Colonic mucosa (tissue), 4 donors: ENCODE data around the gene TEX9. TPM values are rescaled to one million over a fixed set of nuclear protein-coding genes. Genes with fewer than 3 reads are reported as not detected.
A peak's percentile ranks its signal among the peaks of the same experiment; 100 is the strongest.
"Not testable (repeated sequence)": the region's sequence is repeated elsewhere in the genome, so short reads cannot be mapped to it uniquely, and the experiment has no call there.

ENCODE experiments used
- DNase-seq: peaks from one replicate; pipeline ENCODE4 v3.0.0-alpha.2; 2020
- H3K27ac ChIP-seq: fragments of 200-600 bp; one replicate; pipeline ENCODE4 v1.8.0; 2021
- H3K27me3 ChIP-seq: fragments of 200-600 bp; one replicate; pipeline ENCODE4 v1.8.0; 2021
- H3K36me3 ChIP-seq: fragments of 200-600 bp; one replicate; pipeline ENCODE4 v1.8.0; 2021
- H3K4me1 ChIP-seq: fragments of 200-600 bp; one replicate; pipeline ENCODE4 v1.8.0; 2021; ENCODE audit warnings: mild to moderate bottlenecking
- H3K4me3 ChIP-seq: fragments of 200-600 bp; one replicate; pipeline ENCODE4 v1.8.0; 2021
- H3K9ac ChIP-seq, 2 donors: one replicate each; pipeline ENCODE4 v1.7.0; 2013; ENCODE audit warnings: control low read depth in 2 of 2, low read depth in 2 of 2, low read length in 2 of 2
- H3K9me3 ChIP-seq: fragments of 200-600 bp; one replicate; pipeline ENCODE4 v1.8.0; 2021
- intact Hi-C: fragments of 100-400 bp; cut with DNase I; formaldehyde crosslinking; loops from one replicate; pipeline ENCODE4 v1.14.1; 2022
- total RNA-seq, 2 donors: library from RNA; stranded (reverse); fragmentation: NEBNext Ultra II Directional in 1 of 2; extraction: Animal tissue kit (Norgen Biotek cat#: 25700) in 1 of 2; gene quantifications; one replicate each; pipeline ENCODE4 v1.2.1, GENCODE V29; 2021
- TF ChIP-seq, protein P1 (sequence below): fragments of 200-600 bp; IDR thresholded peaks from one replicate; pipeline ENCODE4 v1.8.0; 2022; ENCODE audit warnings: antibody characterized with exemption, mild to moderate bottlenecking
- donor health status: healthy.
- donor health status: DM: no; HTN: no; CAD: no.
- donor health status: DM: no; HTN: no; CAD: no.

Gene TEX9
- total RNA-seq, 2 donors from 2014 or later = 5.4 to 5.9 TPM

DNA sequence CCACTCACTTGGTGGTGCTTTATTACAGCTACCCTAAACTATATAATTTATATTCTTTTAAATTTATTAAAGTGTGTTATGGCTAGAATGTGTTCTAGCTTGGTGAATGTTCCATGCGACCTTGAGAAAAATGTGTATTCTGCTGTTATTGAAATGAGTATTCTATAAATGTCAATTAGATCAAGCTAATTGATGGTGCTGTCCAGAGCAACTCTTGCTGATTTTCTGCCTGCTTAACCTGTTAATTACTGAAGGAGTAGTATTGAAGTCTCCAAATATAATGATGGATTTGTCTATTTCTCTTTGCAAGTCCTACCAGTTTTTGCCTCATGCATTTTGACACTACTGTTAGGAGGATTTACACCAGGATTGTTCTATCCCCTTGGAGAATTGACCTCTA is 3.2 kb upstream of the TEX9 start:
- Histone ChIP-seq H3K27ac (no peak overlapping the region), H3K9me3 (no peaks in the 10 kb centered on the region), H3K4me3 (no peak overlapping the region), H3K4me1 (no peaks in the 10 kb centered on the region), H3K9ac (no peak overlapping the region), H3K27me3 (no peaks in the 10 kb centered on the region), H3K36me3 (no peaks in the 10 kb centered on the region)
- DNase-seq = no peak
- intact Hi-C loops = no loop called here
- TF ChIP-seq, protein P1, sequence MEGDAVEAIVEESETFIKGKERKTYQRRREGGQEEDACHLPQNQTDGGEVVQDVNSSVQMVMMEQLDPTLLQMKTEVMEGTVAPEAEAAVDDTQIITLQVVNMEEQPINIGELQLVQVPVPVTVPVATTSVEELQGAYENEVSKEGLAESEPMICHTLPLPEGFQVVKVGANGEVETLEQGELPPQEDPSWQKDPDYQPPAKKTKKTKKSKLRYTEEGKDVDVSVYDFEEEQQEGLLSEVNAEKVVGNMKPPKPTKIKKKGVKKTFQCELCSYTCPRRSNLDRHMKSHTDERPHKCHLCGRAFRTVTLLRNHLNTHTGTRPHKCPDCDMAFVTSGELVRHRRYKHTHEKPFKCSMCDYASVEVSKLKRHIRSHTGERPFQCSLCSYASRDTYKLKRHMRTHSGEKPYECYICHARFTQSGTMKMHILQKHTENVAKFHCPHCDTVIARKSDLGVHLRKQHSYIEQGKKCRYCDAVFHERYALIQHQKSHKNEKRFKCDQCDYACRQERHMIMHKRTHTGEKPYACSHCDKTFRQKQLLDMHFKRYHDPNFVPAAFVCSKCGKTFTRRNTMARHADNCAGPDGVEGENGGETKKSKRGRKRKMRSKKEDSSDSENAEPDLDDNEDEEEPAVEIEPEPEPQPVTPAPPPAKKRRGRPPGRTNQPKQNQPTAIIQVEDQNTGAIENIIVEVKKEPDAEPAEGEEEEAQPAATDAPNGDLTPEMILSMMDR = no peak

DNA sequence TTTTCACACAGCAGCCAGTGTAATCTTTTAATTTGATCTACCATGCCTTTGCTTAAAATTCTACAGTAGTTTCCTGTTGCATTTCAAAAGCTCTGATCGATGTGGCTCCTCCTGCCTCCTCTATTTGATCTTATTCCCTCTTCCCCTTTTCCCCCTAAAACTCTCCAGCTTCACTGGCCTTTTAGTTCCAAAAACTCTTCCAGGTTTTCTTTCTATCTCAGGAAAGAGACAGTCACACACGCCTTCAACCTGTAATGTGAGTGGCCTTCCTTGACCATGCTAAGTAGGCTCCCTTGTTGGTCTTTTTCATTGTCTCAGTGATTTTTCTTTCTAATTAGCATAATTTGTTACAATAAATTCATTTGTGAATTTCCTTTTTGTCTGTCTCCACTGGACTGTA is 985 bp downstream of the TEX9 start:
- H3K36me3 ChIP-seq = no peaks in the 10 kb centered on the region
- no peak overlapping the region for H3K27ac ChIP-seq
- peak overlapping the region; percentile 33 to 58 for H3K9ac ChIP-seq
- H3K4me1 ChIP-seq = no peaks in the 10 kb centered on the region
- no peaks in the 10 kb centered on the region for H3K9me3 ChIP-seq
- H3K27me3 ChIP-seq = no peaks in the 10 kb centered on the region
- intact Hi-C loops = no loop called here
- H3K4me3 ChIP-seq = peak overlapping the region; percentile 64
- TF ChIP-seq, protein P1 = no peak
- no peak for DNase-seq

DNA sequence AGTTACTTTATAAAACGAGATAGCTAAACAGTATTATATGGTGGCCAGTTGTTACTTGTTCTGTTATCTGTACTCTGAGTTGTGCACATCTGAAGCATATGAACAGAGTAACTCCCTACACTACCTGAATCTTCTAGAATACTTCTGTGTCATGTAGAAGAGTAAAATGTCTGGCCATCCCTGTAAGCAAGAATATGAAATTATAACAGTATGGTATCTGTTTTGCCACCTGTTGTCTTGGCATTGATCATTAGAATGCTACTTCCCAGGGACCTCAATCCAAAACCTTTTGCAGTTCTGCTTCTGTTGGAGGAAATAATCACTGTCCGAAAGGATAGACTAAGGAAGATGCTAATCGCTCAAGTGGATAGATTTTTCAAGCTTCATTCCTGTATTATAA is 1.9 kb downstream of the TEX9 start:
- H3K4me3 ChIP-seq = no peak overlapping the region
- no peak overlapping the region for H3K9ac ChIP-seq
- H3K36me3 ChIP-seq = no peaks in the 10 kb centered on the region
- H3K4me1 ChIP-seq = no peaks in the 10 kb centered on the region
- intact Hi-C loops = no loop called here
- H3K27ac ChIP-seq = no peak overlapping the region
- no peak for DNase-seq
- H3K9me3 ChIP-seq = no peaks in the 10 kb centered on the region
- H3K27me3 ChIP-seq = no peaks in the 10 kb centered on the region
- TF ChIP-seq, protein P1 = no peak

DNA sequence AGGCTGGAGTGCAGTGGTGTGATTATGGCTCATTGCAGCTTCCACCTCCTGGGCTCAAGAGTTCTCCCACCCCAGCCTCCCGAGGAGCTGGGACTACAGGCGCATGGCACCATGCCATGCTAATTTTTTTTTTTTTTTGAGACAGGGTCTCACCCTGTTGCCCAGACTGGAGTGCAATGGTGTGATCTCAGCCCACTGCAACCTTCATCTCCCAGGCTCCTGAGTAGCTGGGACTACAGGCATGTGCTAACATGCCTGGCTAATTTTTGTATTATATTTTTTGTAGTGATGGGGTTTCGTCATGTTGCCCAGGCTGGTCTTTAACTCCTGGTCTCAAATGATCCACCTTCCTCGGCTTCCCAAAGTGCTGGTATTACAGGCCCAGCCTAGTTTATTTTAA is 4.0 kb downstream of the TEX9 start:
- H3K4me1 ChIP-seq = no peaks in the 10 kb centered on the region
- H3K36me3 ChIP-seq = no peaks in the 10 kb centered on the region
- TF ChIP-seq, protein P1 = no peak
- H3K27ac ChIP-seq = no peak overlapping the region
- no peaks in the 10 kb centered on the region for H3K9me3 ChIP-seq
- intact Hi-C loops = no loop called here
- no peak for DNase-seq
- no peak overlapping the region for H3K9ac ChIP-seq
- H3K27me3 ChIP-seq = no peaks in the 10 kb centered on the region
- no peak overlapping the region for H3K4me3 ChIP-seq

DNA sequence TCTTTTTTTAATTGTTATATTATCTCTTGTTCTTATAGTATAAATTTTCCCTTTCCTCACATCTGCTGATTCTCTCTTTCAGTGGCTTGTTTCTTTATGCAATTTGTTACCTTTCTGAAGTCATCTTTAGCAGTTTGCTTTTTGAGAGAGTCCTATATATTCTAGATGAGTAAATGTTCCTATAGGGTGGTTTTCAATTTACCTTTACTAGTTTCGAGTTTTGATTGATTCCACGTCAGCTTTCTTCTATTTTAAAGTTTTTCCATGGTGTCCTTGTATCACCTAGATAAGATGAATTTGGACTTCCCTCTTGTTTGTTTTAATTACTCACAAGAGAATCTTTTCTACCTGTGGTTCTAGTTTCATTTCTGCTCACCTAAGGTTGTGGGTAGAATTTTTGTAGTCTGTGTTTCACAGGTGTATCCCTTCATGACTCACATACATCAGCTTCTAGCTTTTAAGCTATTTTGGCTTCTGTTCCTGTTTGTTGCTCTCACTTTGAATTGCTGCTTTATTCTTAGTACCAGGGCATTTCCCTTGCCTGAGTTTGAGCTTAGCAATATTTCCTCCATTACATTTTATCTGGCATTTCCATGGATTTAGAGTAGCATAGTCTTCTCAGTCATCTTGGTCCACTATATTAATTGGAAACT is 6.4 kb downstream of the TEX9 start:
- no peaks in the 10 kb centered on the region for H3K9me3 ChIP-seq
- H3K36me3 ChIP-seq = no peaks in the 10 kb centered on the region
- no peaks in the 10 kb centered on the region for H3K27me3 ChIP-seq
- no peak for DNase-seq
- TF ChIP-seq, protein P1 = no peak
- H3K27ac ChIP-seq = no peak overlapping the region
- H3K9ac ChIP-seq = no peak overlapping the region
- intact Hi-C loops = no loop called here
- no peaks in the 10 kb centered on the region for H3K4me1 ChIP-seq
- no peak overlapping the region for H3K4me3 ChIP-seq

DNA sequence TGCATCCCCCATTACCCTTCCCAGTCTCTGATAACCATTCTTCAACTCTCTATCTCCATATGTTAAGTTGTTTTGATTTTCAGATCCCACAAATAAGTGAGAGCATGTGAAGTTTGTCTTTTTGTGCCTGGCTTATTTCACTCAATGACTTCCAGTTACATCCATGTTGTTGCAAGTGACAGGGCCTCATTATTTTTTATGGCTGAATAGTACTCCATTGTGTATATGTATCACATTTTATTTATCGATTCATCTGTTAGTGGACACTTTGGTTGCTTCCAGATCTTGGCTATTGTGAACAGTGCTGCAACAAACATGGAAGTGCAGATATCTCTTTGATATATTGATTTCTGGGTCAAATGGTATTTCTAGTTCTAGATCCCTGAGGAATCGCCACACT is 9.5 kb downstream of the TEX9 start:
- DNase-seq, H3K9me3 ChIP-seq, H3K4me1 ChIP-seq, intact Hi-C loops, H3K4me3 ChIP-seq, H3K27ac ChIP-seq, H3K36me3 ChIP-seq, H3K27me3 ChIP-seq, H3K9ac ChIP-seq: not testable (repeated sequence)

DNA sequence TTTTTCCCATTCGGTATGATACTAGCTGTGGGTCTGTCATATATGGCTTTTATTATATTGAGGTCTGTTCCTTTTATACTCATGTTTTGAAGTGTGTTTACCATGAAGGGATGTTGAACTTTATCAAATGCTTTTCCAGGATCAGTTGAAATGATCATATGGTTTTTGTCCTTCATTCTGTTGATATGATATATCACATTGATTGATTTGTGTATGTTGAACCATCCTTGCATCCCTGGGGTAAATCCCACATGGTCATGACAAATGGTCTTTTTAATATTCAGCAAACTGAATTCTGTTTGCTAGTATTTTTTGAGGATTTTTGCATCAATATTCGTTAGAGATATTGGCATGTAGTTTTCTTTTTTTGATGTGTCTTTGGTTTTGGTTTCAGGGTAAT is 12.6 kb downstream of the TEX9 start:
- H3K27me3 ChIP-seq, DNase-seq, intact Hi-C loops, H3K27ac ChIP-seq, H3K4me3 ChIP-seq, H3K9ac ChIP-seq, H3K9me3 ChIP-seq, H3K36me3 ChIP-seq, H3K4me1 ChIP-seq: not testable (repeated sequence)
